ENCODE results near the gene LAGE3. TPM values are rescaled to one million over a fixed set of nuclear protein-coding genes. Genes with fewer than 3 reads are reported as not detected.

Gene LAGE3
- total RNA-seq, 1 experiment from 2014 or later, result 175 TPM

DNA sequence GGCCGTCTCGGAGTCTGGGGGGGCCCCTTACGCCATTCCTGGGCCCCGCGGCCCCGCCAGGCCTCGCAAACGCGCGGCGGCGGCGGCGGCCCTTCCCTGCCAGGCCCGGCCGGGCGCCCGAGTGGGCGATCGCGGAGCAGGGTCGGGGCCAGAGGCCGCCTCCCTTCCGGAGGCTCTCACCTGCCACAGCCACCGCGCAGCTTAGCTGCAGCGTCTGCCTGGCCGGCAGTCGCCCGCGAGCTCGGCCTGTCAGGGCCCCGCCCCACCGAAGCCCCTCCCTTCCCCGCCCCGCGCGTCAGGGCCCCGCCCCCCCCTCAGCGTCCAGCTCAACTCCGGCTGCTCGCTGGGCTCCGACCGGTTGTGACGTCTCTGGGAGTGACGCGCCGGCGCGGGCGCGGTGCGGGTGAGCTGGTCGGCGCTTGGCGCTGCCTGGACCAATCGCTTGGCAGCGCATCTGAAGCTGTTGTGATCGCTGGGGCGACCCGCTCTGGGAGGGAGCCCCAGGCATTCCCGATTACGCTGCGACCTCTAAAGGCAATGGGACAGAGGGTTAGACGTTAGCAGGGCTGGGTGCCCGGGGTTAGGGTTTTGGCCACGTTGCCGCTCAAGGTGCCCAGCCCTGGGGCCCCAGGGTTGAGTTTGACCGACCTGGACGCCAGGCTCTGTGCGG is 11.5 kb upstream of the LAGE3 start, which contains the start of gene SLC10A3:
Gene SLC10A3 (minus strand): TSS at position 216 of the 670 bp plus-strand sequence. CDS start 1,689 bp downstream, outside the sequence.
- ChIA-PET POLR2A (interaction anchor here (0.7 kb wide), 3 partner anchors 41 to 121 kb away, joined by 4 to 9 read pairs (median 8); no protein-coding TSS in a partner anchor), CTCF (interaction anchor here (0.6 to 0.9 kb wide), 3 partner anchors 13 to 81 kb away, joined by 3 to 11 read pairs (median 3); no protein-coding TSS in a partner anchor)
- no TSS peak for BruUV-seq (replicated peaks)
- no peaks in the 10 kb centered on the region for H3K27me3 ChIP-seq (ENCODE audit: control insufficient read depth, insufficient read depth, low read length)
- H3K36me3 ChIP-seq (ENCODE audit: control insufficient read depth, insufficient read depth, low read length), result no peaks in the 10 kb centered on the region
- H3K4me1 ChIP-seq (ENCODE audit: control insufficient read depth, insufficient read depth, low read length), result peaks cover 18% of the 10 kb centered on the region
- 0 out of 2 replicates have a peak, but pooled peaks have one; percentile 60 for TF ChIP-seq SIN3A (IDR thresholded peaks at IDR 0.05; ENCODE audit: borderline replicate concordance, insufficient read depth, low read depth, low read length)
- TF ChIP-seq POLR2AphosphoS5 (IDR thresholded peaks at IDR 0.05; ENCODE audit: low read depth, low read length), result peak; percentile 83
- TF ChIP-seq, protein P1, sequence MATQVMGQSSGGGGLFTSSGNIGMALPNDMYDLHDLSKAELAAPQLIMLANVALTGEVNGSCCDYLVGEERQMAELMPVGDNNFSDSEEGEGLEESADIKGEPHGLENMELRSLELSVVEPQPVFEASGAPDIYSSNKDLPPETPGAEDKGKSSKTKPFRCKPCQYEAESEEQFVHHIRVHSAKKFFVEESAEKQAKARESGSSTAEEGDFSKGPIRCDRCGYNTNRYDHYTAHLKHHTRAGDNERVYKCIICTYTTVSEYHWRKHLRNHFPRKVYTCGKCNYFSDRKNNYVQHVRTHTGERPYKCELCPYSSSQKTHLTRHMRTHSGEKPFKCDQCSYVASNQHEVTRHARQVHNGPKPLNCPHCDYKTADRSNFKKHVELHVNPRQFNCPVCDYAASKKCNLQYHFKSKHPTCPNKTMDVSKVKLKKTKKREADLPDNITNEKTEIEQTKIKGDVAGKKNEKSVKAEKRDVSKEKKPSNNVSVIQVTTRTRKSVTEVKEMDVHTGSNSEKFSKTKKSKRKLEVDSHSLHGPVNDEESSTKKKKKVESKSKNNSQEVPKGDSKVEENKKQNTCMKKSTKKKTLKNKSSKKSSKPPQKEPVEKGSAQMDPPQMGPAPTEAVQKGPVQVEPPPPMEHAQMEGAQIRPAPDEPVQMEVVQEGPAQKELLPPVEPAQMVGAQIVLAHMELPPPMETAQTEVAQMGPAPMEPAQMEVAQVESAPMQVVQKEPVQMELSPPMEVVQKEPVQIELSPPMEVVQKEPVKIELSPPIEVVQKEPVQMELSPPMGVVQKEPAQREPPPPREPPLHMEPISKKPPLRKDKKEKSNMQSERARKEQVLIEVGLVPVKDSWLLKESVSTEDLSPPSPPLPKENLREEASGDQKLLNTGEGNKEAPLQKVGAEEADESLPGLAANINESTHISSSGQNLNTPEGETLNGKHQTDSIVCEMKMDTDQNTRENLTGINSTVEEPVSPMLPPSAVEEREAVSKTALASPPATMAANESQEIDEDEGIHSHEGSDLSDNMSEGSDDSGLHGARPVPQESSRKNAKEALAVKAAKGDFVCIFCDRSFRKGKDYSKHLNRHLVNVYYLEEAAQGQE (IDR thresholded peaks at IDR 0.05; ENCODE audit: insufficient read depth in 1 of 2, low read depth in 2 of 2, low read length in 1 of 2), result no peak; a peak in 1 of 4 replicates
- peak within 1 kb of the TSS; percentile 89 for H3K27ac ChIP-seq (ENCODE audit: low read length)
- H3K9me3 ChIP-seq (ENCODE audit: control insufficient read depth, insufficient read depth, low read depth, low read length), result no peaks in the 10 kb centered on the region
- peak within 1 kb of the TSS; percentile 72 to 89 for H3K4me3 ChIP-seq (ENCODE audit: low read depth in 2 of 2, low read length in 2 of 2)
- DNase-seq (ENCODE audit: low read depth, low spot score) (peak; percentile 79), ATAC-seq (peak; percentile 92)
- in situ Hi-C loops (cut with HindIII; ENCODE audit: low pct_unique_long_range_greater_than_20kb, low sequenced_read_pairs), result no loop called here
- intact Hi-C loops (cut with micrococcal nuclease; ENCODE audit: unreplicated experiment), result no loop called here

DNA sequence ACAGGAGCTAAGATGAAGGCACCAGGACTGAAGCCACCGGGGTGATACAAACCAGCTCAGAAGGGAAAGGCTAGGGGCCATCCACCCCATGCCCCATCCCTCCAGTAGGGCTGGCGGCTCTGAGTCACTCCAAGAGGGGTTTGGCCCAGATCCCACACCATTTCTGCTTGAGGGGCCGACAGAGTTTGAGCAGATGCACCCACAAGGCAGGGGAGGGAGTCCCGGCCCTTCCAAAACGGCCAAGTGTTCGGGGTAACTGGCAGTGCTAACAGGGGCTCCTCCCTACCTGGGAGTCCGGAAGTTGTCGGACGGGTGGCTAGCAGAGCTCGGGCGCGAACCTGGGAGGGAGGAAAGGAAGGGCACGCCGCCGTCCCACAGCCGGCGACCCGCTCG is 10.9 kb upstream of the LAGE3 start:
- TF ChIP-seq, protein P2, sequence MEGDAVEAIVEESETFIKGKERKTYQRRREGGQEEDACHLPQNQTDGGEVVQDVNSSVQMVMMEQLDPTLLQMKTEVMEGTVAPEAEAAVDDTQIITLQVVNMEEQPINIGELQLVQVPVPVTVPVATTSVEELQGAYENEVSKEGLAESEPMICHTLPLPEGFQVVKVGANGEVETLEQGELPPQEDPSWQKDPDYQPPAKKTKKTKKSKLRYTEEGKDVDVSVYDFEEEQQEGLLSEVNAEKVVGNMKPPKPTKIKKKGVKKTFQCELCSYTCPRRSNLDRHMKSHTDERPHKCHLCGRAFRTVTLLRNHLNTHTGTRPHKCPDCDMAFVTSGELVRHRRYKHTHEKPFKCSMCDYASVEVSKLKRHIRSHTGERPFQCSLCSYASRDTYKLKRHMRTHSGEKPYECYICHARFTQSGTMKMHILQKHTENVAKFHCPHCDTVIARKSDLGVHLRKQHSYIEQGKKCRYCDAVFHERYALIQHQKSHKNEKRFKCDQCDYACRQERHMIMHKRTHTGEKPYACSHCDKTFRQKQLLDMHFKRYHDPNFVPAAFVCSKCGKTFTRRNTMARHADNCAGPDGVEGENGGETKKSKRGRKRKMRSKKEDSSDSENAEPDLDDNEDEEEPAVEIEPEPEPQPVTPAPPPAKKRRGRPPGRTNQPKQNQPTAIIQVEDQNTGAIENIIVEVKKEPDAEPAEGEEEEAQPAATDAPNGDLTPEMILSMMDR (IDR thresholded peaks at IDR 0.05), result no peak
- TF ChIP-seq TCF7L2 (IDR thresholded peaks at IDR 0.05; ENCODE audit: low read depth, low read length) (no peak), SIN3A (IDR thresholded peaks at IDR 0.05; ENCODE audit: borderline replicate concordance, insufficient read depth, low read depth, low read length) (no peak), POLR2AphosphoS5 (IDR thresholded peaks at IDR 0.05; ENCODE audit: low read depth, low read length) (no peak)
- TF ChIP-seq, protein P1 (IDR thresholded peaks at IDR 0.05; ENCODE audit: insufficient read depth in 1 of 2, low read depth in 2 of 2, low read length in 1 of 2), result no peak
- peak overlapping the region; percentile 82 for H3K27ac ChIP-seq (ENCODE audit: low read length)
- H3K9me3 ChIP-seq (ENCODE audit: control insufficient read depth, insufficient read depth, low read depth, low read length), result no peaks in the 10 kb centered on the region
- BruUV-seq (replicated peaks), result no TSS peak
- H3K36me3 ChIP-seq (ENCODE audit: control insufficient read depth, insufficient read depth, low read length), result no peaks in the 10 kb centered on the region
- in situ Hi-C loops (cut with HindIII; ENCODE audit: low pct_unique_long_range_greater_than_20kb, low sequenced_read_pairs), result no loop called here
- DNase-seq (ENCODE audit: low read depth, low spot score) (no peak), ATAC-seq (peak; percentile 8)
- ChIA-PET CTCF (interaction anchor here (0.6 to 0.9 kb wide), 4 partner anchors 13 to 117 kb away, joined by 3 to 11 read pairs (median 3); no protein-coding TSS in a partner anchor), POLR2A (interaction anchor here (0.7 kb wide), 1 partner anchor 42 kb away, joined by 4 read pairs; no protein-coding TSS in a partner anchor)
- H3K4me1 ChIP-seq (ENCODE audit: control insufficient read depth, insufficient read depth, low read length), result peaks cover 23% of the 10 kb centered on the region
- no peaks in the 10 kb centered on the region for H3K27me3 ChIP-seq (ENCODE audit: control insufficient read depth, insufficient read depth, low read length)
- peak overlapping the region; percentile 60 to 72 for H3K4me3 ChIP-seq (ENCODE audit: low read depth in 2 of 2, low read length in 2 of 2)
- intact Hi-C loops (cut with micrococcal nuclease; ENCODE audit: unreplicated experiment), result no loop called here
